GM18519 (cell line): ENCODE results near the gene FMC1.

Source experiments
- ATAC-seq: cut with Tn5 transposase; IDR thresholded peaks from one replicate; pipeline ENCODE4 v1.9.1; 2021; ENCODE audit warnings: mild to moderate bottlenecking, moderate library complexity; ENCODE audit not compliant: unreplicated experiment, low FRiP score

FMC1 gene

DNA sequence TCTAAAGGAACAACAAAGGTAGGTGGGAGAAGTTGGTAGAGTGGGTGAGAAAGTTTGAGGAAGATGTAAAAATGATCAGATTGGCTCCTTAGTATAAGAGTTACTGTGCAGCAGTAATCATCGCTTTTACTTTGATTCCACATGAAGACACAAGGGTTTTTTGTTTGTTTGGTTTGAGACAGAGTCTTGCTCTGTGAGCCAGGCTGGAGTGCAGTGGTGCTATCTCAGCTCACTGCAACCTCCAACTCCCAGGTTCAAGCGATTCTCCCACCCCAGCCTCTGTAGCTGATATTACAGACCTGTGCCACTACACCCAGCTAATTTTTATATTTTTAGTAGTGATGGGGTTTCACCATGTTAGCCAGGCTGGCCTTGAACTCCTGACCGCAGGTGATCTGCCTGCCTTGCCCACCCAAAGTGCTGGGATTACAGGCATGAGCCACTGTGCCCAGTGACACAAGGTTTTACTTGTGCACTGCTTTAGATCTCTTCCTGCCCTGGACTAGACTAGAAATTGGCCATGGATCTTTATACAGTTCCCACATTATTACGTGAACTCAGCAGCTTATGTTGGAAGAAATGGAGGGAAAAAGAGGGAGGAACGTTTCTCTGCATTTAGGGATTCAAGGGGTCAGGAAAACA, 29.3 kb downstream of the FMC1 start:
- ATAC-seq, result no peak

DNA sequence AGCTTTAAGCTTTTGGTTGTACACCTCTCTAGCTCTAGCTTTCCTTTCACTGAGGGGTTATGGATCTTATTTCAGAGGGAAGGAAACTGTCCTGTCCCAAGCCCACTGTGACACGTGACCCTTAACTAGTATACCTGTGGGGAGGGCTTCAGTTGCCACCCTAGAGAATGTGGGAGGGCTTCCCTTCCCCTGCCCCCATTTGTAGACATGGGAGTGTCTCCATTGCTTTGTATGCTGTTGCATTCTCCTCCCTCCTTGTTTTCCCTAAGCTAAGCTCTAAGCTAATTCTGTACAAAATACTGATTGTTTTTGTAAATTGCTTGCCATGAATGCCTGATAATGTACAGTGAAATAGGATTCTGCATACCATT, 29.8 kb downstream of the FMC1 start:
- ATAC-seq, result no peak

DNA sequence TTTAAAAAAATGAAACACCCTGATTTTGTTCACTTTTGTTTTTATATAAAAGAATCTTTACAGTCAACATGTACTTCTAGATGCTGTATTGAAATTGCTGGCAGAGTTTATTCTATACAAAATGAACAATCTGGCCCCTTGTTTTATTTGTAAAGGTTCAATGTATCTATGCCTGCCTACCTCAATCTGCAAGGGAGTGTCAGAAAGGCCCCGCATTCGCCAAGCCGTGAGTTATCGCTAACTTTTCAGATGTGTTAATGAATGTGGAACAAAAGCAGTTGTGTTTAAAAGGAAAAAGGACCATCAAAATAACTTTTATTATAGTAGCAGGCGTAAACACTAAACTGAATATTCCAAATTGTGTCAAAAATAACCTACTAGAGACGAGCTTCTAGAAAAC, 33.1 kb downstream of the FMC1 start:
- ATAC-seq, result no peak

DNA sequence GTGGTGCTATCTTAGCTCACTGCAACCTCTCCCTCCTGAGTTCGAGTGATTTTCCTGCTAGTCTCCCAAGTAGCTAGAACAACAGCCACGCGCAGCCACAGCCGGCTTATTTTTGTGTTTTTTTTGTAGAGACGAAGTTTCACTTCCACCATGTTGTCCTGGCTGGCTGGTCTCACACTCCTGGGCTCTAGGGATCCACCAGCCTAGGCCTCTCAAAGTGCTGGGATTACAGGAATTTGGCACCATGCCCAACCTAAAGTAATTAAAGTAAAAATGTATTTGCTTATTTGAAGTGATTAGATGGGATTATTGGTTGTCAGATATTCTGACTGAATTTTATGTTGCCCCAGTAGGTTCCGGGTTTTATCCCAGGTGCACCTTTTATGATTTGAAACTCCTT, 41.3 kb downstream of the FMC1 start:
- ATAC-seq, result no peak

DNA sequence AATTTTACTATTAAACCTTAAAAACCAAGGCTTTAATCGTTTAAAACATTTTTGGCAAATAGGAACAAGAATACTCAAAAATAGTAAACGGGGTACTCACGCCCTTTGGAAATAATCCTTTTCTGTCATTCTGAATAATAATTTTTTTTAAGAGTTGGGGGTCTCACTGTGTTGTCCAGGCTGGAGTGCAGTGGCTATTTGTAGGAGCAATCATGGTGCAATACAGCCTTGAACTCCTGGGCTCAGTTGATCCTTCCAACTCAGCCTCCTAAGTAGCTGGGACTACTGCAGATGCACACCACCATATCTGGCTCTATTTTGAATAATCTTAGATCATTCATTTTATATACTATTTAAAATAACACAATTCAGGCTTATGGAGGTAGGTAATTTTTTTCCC, 43.5 kb downstream of the FMC1 start:
- ATAC-seq, result no peak

DNA sequence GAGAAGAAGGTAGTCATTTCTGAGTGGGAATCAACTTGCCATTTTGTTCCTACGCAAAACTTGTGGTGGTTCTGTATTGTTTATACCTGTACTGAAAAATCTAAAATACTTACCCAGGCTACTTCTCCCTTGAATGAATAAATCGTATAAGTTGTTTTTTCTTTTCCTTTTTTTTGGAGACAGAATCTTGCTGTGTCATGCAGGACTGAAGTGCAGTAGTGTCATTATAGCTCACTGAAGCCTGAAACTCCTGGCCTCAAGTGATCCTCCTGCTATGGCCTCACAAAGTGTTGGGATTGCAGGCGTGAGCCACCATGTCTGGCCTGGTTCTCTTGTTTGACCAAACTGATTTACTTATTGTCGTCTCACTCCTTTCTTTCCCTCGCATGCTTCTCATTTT, 46.5 kb downstream of the FMC1 start:
- no peak for ATAC-seq

DNA sequence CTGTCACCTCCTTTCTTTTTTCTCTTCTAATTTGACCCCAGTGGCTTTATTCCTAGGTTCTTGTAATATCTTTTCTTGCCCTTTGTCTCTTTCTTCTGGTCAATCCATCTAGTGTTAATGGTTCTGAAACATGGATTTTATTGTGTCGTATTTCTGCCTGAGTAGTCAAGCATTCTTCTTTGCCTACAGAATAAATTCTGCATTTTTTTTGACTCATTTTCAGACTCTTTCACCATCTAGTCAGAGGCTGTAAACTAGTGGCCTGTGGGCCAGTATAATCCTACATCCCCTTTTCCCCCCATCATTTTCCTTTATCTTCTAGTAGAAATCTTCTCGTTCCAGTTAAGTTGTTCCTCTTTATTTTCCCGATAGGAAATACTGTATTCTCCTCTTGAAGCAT, 48.0 kb downstream of the FMC1 start:
- ATAC-seq, result no peak

DNA sequence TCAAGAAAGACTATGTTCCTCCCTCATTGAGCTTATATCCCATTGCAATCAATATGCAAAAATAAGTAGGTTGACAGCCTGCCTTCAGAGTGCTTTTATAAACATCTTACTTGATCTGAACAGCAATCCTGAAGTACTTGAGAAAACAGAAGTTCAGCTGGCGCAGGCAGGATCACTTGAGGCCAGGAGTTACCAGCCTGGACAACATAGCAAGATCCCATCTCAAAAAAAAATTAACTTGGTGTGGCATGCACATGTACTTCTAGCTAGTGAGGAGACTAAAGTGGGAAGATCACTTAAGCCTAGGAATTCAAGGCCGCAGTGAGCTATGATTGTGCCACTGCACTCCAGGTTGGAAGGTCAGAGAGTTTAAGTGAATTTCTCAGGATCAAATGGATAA, 48.6 kb downstream of the FMC1 start:
- ATAC-seq, result no peak

DNA sequence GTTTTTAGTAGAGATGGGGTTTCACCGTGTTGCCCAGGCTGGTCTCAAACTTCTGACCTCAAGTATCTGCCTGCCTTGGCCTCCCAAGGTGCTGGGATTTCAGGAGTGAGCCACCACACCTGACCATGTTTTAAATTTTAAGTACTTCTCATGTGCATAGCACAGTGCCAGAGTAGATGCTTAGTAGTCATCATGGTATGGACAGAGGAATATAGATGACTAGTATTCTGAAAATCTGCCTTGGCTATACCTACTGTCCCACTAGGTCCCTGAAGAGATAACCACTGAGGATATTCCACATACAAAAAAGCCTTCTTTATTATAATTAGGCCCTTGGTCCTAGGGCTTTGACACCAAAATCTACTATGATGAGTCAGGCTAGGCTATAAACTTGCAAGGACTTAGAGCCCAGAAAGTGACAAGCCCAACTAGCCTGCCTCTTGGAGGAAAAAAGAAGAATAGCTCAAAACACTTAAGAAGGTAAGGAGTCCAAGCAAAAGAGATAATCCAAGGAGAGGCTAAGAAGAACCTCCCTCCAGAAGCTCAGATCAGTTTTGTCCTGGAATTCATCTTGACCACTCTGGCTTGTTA, 52.6 kb downstream of the FMC1 start:
- ATAC-seq, result no peak

DNA sequence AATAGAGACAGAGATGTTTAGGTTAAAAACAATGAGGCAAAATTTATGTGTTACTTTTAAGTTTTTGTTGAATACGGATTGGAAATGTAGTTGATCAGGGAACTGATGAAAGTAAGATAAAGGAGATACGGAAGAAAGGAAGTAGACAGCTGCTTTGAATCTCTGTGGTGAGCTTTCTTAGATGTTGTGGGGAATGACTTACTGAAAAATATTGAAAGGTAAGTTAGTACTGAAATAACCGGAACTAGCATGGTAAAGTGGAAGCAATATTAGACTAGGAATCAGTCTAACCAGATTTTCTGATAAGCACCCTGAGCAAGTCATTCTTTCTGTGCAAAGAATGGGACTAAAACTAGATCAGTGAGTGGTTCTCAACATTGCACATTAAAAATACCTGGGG, 53.4 kb downstream of the FMC1 start:
- no peak for ATAC-seq
